Cardiac muscle cell (in vitro differentiated cells and primary cell): ENCODE results near the gene RGS14. TPM values are rescaled to one million over a fixed set of nuclear protein-coding genes. Genes with fewer than 3 reads are reported as not detected.
A peak's percentile ranks its signal among the peaks of the same experiment; 100 is the strongest.

Source experiments
- DNase-seq, 2 donors: peaks; one replicate each; pipeline versions ENCODE4 v3.0.0 to v3.0.0-alpha.2; 2010 to 2017; ENCODE audit warnings: low read depth in 1 of 2, low spot score in 1 of 2
- H3K27ac ChIP-seq: fragments of 200-600 bp; sonication (generic); 2 replicates; pipeline ENCODE4 v1.5.1; 2016
- H3K27me3 ChIP-seq: fragments of 200-600 bp; sonication (generic); 2 replicates; pipeline ENCODE4 v1.6.0; 2016; ENCODE audit warnings: control low read depth
- H3K36me3 ChIP-seq: fragments of 200-600 bp; sonication (generic); 2 replicates; pipeline ENCODE4 v1.5.1; 2016; ENCODE audit warnings: control low read depth
- H3K4me1 ChIP-seq: fragments of 200-600 bp; sonication (generic); 2 replicates; pipeline ENCODE4 v1.8.1; 2017; ENCODE audit warnings: low read depth, mild to moderate bottlenecking, mixed run types
- H3K4me3 ChIP-seq: fragments of 200-600 bp; sonication (generic); 2 replicates; pipeline ENCODE4 v1.5.1; 2016; ENCODE audit warnings: mild to moderate bottlenecking
- H3K9me3 ChIP-seq: fragments of 200-600 bp; sonication (generic); 2 replicates; pipeline ENCODE4 v1.5.1; 2017; ENCODE audit warnings: low read depth, mild to moderate bottlenecking, control low read depth
- polyA plus RNA-seq: library from polyadenylated mRNA; unstranded; fragments of >200 nt; fragmentation: Nextera tagmentation; extraction: Ambion mirVana; gene quantifications from 2 replicates; pipeline ENCODE4 v1.2.1, GENCODE V29; 2016
- total RNA-seq: library from RNA; depleted of rRNA; stranded (reverse); fragments of >200 nt; gene quantifications from 2 replicates; pipeline ENCODE4 v1.2.3, GENCODE V29; 2016
- TF ChIP-seq, protein P1 (sequence below): IDR thresholded peaks from 2 replicates; pipeline ENCODE4 v1.5.1; 2012; ENCODE audit warnings: low read depth, mild to moderate bottlenecking, low read length

The RGS14 gene
- total and polyA plus RNA-seq, 2 experiments from 2014 or later = 33.6 to 139 TPM

DNA sequence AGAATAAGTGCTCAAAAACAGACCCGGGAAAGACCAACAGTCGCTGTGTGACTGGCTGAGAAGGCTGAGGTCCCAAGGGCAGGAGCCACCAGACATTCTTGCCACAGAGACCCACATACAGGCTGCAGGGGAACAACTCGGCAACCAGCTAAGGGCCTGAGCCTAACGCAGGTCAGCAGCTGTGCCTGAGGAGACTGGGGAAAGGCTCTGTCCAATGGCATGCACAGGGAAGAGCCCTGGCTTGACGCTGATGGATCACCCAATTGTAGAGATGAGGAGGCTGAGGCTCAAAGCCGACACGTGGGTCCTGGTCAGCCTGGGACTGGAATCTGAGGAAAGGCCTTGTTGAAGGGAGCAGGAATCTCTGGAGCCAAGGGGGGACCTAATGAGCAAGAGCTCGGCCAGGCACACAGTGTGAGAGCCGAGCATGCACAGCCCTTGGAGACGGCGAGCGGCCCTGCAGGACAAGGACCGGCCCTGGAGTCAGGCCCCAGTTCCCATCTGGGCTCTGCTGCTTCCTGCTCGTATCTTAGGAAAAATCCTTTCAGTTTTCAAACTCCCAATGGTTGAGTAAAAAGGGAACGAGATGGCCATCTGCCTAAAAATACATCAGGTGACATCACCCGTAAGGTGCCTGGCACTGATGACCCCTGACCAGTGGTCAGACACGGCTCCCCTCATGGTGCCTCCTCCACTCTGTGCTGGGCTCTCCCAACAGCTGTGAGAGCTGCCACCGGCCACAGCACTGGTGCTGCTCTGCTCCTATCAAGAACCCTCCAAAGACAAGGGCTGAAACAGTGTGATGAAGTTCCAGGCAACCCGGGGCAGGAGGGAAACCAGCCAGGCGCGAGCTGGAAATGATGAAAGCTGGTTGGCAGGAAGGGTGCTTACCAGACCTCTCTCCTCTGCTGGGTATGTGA is 22.7 kb upstream of the RGS14 start:
- no peak overlapping the region for H3K27ac ChIP-seq
- no peaks in the 10 kb centered on the region for H3K27me3 ChIP-seq
- no peaks in the 10 kb centered on the region for H3K4me1 ChIP-seq
- no peak for DNase-seq
- H3K9me3 ChIP-seq = no peaks in the 10 kb centered on the region
- H3K4me3 ChIP-seq = no peak overlapping the region
- TF ChIP-seq, protein P1, sequence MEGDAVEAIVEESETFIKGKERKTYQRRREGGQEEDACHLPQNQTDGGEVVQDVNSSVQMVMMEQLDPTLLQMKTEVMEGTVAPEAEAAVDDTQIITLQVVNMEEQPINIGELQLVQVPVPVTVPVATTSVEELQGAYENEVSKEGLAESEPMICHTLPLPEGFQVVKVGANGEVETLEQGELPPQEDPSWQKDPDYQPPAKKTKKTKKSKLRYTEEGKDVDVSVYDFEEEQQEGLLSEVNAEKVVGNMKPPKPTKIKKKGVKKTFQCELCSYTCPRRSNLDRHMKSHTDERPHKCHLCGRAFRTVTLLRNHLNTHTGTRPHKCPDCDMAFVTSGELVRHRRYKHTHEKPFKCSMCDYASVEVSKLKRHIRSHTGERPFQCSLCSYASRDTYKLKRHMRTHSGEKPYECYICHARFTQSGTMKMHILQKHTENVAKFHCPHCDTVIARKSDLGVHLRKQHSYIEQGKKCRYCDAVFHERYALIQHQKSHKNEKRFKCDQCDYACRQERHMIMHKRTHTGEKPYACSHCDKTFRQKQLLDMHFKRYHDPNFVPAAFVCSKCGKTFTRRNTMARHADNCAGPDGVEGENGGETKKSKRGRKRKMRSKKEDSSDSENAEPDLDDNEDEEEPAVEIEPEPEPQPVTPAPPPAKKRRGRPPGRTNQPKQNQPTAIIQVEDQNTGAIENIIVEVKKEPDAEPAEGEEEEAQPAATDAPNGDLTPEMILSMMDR = no peak
- peaks cover 25% of the 10 kb centered on the region for H3K36me3 ChIP-seq

DNA sequence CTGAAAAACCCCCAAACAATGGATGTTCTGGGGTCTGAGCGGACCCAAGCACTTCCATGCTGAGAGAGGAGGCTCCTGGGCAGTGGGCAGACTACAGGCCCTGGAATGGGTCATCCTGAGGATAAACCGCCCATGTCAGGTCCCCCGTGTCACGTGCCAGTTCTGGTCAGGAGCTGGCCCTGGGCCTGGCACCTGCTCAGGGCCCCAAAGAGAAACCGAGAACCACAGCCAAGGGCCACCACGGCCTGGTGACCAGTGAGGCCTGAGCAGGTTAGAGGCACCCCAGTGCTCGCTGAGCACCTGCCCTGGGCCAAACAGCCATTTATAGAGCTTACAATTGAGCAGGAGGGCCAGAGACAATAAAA is 22.0 kb upstream of the RGS14 start:
- H3K27ac ChIP-seq = no peak overlapping the region
- TF ChIP-seq, protein P1 = no peak
- DNase-seq = no peak
- H3K4me1 ChIP-seq = no peaks in the 10 kb centered on the region
- H3K27me3 ChIP-seq = no peaks in the 10 kb centered on the region
- H3K9me3 ChIP-seq = no peaks in the 10 kb centered on the region
- H3K4me3 ChIP-seq = no peak overlapping the region
- peaks cover 21% of the 10 kb centered on the region for H3K36me3 ChIP-seq

DNA sequence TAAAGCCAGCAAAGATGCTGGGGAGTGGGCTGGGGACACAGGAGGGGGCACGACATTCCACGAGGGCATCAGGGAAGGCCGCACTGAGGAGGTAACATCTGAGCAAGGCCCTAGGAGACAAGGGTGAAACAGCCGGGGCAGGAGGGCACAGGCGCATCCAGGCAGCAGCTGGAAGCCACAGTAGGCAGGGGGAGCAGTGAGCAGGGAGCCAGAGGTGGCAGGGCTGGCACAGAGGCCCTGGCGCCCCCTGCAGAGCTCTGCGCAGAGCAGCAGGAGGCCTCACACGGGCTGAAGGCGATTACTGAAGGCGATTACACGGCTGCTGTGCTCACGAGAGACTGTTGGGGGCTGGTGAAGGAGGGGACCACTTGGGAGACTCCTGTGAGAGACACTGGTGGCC is 21.6 kb upstream of the RGS14 start:
- Histone ChIP-seq H3K9me3 (no peaks in the 10 kb centered on the region), H3K27ac (no peak overlapping the region), H3K36me3 (peaks cover 21% of the 10 kb centered on the region), H3K4me3 (no peak overlapping the region), H3K27me3 (no peaks in the 10 kb centered on the region), H3K4me1 (no peaks in the 10 kb centered on the region)
- DNase-seq = peak; percentile 7 to 12
- TF ChIP-seq, protein P1 = peak; percentile 33

DNA sequence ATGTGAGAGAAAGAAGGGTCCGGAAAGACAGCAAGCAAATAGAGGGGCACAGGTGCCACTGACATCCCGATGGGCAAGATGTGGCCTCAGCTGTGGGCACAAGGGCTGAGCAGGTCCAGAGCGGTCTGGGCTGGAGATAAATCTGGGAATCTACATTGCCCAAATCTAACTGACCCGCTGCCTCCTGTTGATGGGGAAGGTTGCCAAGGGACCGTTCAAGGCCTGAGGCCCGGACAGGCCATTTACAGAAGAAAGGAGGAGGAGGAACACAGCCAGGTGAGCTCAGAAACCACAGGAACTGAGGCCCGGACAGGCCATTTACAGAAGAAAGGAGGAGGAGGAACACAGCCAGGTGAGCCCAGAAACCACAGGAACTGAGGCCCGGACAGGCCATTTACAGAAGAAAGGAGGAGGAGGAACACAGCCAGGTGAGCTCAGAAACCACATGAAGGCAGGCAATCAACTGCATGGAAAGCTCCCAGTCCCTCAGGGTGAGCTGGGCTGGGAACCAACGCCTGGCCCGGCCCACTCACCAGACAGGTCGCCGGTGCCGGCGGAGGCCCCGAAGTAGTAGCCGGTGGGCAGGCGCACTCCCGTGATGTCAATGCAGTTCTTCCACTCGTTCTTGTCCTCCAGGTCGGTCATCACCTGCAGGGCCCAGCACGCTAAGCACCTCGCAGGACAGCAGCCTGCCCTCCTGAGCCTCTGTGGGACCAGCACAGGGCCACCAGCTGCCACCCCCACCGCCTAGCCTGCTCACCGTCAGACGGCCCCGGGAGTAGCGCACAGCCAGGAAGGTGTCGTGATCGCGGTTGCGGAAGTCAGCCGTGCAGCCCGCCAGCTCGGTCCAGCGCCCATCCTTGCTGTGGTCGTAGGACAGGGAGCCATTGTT is 20.9 kb upstream of the RGS14 start:
- no peak for DNase-seq
- Histone ChIP-seq H3K27me3 (no peaks in the 10 kb centered on the region), H3K4me1 (no peaks in the 10 kb centered on the region), H3K4me3 (no peak overlapping the region), H3K27ac (no peak overlapping the region), H3K36me3 (peaks cover 21% of the 10 kb centered on the region), H3K9me3 (no peaks in the 10 kb centered on the region)
- TF ChIP-seq, protein P1 = no peak

DNA sequence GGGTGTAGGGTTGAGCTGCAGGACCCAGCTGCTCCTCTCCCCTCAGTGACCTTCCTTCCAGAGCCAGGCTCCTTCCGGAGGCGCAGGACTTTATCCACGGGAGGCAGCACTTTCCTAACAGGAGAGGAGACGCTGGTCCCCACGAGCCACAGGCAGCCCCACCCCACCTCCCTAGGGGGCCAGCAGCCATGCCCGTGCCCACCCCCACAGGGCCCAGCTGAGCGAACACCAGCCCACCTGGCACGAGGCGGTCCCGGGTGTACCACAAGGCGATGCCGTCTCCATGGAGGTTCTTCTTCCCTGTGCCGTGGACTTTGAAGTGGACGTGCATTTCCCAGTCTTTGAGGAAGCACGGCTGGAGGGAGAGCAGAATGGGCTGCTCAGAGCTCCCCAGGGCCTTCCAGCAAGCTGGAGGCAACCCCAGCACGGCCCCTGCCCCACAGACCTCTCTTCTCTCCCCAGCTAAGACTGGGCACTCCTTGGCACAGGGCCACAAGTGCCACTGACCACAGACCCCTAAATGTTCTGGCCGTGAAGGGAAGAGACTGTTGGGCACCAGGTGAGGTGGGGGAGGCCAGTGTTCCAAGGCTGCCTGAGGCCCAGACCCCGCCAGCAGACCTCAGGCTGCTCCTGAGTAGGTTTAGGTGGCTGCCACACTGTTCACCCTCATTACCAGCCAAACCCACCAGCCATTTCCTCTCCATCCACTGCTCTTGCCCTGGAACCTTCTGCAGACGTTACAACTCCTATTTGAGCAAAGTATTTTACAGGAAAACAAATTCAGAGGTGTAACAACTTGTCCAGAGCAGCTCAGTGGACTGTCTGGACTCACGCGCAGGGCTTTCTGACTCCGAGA is 19.2 kb upstream of the RGS14 start:
- H3K27me3 ChIP-seq = no peaks in the 10 kb centered on the region
- H3K36me3 ChIP-seq = peaks cover 14% of the 10 kb centered on the region
- no peak overlapping the region for H3K4me3 ChIP-seq
- no peaks in the 10 kb centered on the region for H3K9me3 ChIP-seq
- no peak overlapping the region for H3K27ac ChIP-seq
- TF ChIP-seq, protein P1 = no peak
- no peaks in the 10 kb centered on the region for H3K4me1 ChIP-seq
- no peak for DNase-seq
